HG02763 (cell line): Measurements from ENCODE around the gene ATF2.
"Not testable (repeated sequence)": the region's sequence is repeated elsewhere in the genome, so short reads cannot be mapped to it uniquely, and the experiment has no call there.

ENCODE experiments used
- ATAC-seq: cut with Tn5 transposase; IDR thresholded peaks from one replicate; pipeline ENCODE4 v1.9.1; 2021; ENCODE audit warnings: mild to moderate bottlenecking, moderate library complexity; ENCODE audit not compliant: unreplicated experiment

ATF2 gene

GRCh38 chr2:175103191-175103590 lies 64.8 kb downstream of the ATF2 start:
- no peak for ATAC-seq

- no peak for ATAC-seq
Measured at GRCh38 chr2:175101514-175101913, 66.5 kb downstream of the ATF2 start.

GRCh38 chr2:175097297-175097696 lies 70.7 kb downstream of the ATF2 start:
- ATAC-seq: no peak

- not testable (repeated sequence) for ATAC-seq
Measured at GRCh38 chr2:175084117-175084516, 83.9 kb downstream of the ATF2 start.

GRCh38 chr2:175080479-175080878 lies 87.5 kb downstream of the ATF2 start:
- ATAC-seq: no peak

- no peak for ATAC-seq
Measured at GRCh38 chr2:175076272-175076671, 91.7 kb downstream of the ATF2 start.

GRCh38 chr2:175074478-175074877 lies 93.5 kb downstream of the ATF2 start:
- no peak for ATAC-seq

- no peak for ATAC-seq
Measured at GRCh38 chr2:175068534-175068933, 99.5 kb downstream of the ATF2 start.

GRCh38 chr2:175066411-175066810 lies 101.6 kb downstream of the ATF2 start:
- ATAC-seq: no peak

GRCh38 chr2:175064797-175065196 lies 103.2 kb downstream of the ATF2 start:
- ATAC-seq: no peak

- ATAC-seq: no peak
Measured at GRCh38 chr2:175063741-175064140, 104.3 kb downstream of the ATF2 start.

- ATAC-seq: no peak
Measured at GRCh38 chr2:175062787-175063585, 105.0 kb downstream of the ATF2 start.

- ATAC-seq: no peak
Measured at GRCh38 chr2:175057078-175057685, 110.8 kb downstream of the ATF2 start.

- ATAC-seq: no peak
Measured at GRCh38 chr2:175055993-175056392, 112.0 kb downstream of the ATF2 start.

GRCh38 chr2:175054340-175054739 lies 113.7 kb downstream of the ATF2 start:
- ATAC-seq: no peak

- ATAC-seq: no peak
Measured at GRCh38 chr2:175049661-175050060, 118.3 kb downstream of the ATF2 start.

GRCh38 chr2:175048275-175048674 lies 119.7 kb downstream of the ATF2 start:
- no peak for ATAC-seq

GRCh38 chr2:175039490-175039889 lies 128.5 kb downstream of the ATF2 start:
- ATAC-seq: no peak

GRCh38 chr2:175039031-175039430 lies 129.0 kb downstream of the ATF2 start:
- no peak for ATAC-seq

GRCh38 chr2:175037941-175038340 lies 130.1 kb downstream of the ATF2 start:
- no peak for ATAC-seq

GRCh38 chr2:175036582-175037018 lies 131.4 kb downstream of the ATF2 start:
- no peak for ATAC-seq

- no peak for ATAC-seq
Measured at GRCh38 chr2:175035806-175036205, 132.2 kb downstream of the ATF2 start.
